Gastroesophageal sphincter (tissue), 3 donors: ENCODE measurements around the gene DCANP1.

Source experiments
- CTCF ChIP-seq, 4 experiments: fragments of 200-600 bp in 2 of 4; fragments of 450-650 bp in 2 of 4; sonication (generic) in 1 of 4; IDR thresholded peaks; one replicate each; pipeline ENCODE4 v1.5.1; 2017 to 2019; ENCODE audit warnings: antibody characterized with exemption in 4 of 4, mild to moderate bottlenecking in 2 of 4, moderate library complexity in 2 of 4
- POLR2A ChIP-seq, 2 donors: fragments of 450-650 bp; IDR thresholded peaks; one replicate each; pipeline ENCODE4 v1.6.1; 2017; ENCODE audit warnings: antibody characterized with exemption in 2 of 2, mild to moderate bottlenecking in 2 of 2, moderate library complexity in 1 of 2
- POLR2AphosphoS5 ChIP-seq: sonication (generic); formaldehyde crosslinking; IDR thresholded peaks from one replicate; pipeline ENCODE4 v1.6.1; 2017; ENCODE audit warnings: antibody characterized with exemption

- no peak for TF ChIP-seq CTCF (IDR thresholded peaks at IDR 0.05)
- no peak for TF ChIP-seq POLR2AphosphoS5
- TF ChIP-seq POLR2A (IDR thresholded peaks at IDR 0.05), result no peak
These were observed at the start of gene DCANP1 for GRCh38 chr5:135447298-135447929.
